ENCODE results near the gene PDXK. TPM values are rescaled to one million over a fixed set of nuclear protein-coding genes. Genes with fewer than 3 reads are reported as not detected.
A peak's percentile ranks its signal among the peaks of the same experiment; 100 is the strongest.

PDXK gene
- total RNA-seq, 1 donor from 2014 or later, result 261 TPM

DNA sequence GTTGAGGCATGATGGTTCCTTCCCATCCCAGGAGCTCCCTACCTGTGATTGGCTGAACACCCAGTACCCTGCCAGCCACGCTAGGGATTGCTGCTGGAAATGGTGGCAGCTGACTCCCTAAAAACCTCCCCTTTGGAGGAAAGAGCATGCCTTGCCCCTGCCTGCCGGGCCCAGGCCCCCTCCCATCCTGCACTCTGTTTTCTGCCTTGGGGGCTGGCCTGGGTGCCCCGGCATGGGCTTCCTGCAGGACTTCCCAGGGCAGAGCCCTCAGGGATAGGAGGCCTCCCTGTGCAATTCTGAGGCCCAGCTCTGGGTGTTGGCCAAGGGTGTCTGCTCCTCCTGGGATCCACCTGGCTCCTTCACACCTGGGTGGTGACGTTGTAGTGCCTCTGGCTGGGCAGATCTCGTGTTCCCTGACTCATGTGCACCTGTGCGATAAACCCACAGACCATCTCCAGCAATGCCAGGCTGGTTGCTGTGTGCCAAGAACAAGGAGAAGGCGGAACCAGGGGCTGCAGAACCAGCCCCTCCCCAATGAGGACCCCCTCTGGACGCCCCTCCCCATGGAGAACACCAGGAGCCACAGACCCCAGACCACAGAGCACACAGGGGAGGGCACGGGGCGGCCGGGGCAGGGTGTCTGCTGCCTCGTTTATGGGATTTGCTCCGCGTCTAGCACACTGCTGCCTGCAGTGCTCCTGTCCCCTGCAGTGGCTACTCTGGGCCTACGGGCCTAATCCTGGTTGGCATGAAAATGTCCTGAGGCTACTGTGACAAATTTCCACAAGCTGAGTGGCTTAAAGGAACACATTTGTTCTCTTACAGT, 43.6 kb downstream of the PDXK start:
- DNase-seq (ENCODE audit: low spot score), result no peak

DNA sequence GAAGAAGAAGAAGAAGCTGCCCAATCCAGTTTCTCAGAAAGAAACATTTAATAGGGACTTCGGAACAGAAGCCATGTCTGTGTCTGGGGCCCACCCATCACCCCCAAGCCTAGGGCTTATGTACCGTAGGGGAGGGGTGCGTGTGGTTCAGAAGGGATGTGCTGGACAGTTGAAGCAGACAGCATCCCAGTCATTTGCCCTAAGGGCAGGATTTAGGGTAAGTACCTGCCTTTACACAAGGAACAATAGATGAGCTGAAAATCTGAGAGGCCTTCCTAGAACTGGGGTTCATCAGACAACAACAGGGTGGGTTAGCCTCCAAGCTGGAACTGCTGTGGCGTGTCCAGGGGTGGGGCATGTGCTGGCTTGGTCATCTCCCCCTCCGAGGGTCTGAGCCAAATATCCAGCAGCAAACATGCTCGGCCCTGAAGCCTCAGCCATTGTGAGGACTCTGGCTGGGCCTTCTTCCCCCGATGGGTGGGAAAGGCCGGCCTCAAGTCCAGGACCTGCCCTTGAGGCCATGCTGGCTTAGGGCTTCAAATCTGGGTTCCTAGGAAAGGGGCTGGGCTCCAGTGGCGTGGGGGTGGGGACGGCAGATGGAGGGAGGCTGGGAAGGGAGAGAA, 45.1 kb downstream of the PDXK start:
- no peak for DNase-seq (ENCODE audit: low spot score)

DNA sequence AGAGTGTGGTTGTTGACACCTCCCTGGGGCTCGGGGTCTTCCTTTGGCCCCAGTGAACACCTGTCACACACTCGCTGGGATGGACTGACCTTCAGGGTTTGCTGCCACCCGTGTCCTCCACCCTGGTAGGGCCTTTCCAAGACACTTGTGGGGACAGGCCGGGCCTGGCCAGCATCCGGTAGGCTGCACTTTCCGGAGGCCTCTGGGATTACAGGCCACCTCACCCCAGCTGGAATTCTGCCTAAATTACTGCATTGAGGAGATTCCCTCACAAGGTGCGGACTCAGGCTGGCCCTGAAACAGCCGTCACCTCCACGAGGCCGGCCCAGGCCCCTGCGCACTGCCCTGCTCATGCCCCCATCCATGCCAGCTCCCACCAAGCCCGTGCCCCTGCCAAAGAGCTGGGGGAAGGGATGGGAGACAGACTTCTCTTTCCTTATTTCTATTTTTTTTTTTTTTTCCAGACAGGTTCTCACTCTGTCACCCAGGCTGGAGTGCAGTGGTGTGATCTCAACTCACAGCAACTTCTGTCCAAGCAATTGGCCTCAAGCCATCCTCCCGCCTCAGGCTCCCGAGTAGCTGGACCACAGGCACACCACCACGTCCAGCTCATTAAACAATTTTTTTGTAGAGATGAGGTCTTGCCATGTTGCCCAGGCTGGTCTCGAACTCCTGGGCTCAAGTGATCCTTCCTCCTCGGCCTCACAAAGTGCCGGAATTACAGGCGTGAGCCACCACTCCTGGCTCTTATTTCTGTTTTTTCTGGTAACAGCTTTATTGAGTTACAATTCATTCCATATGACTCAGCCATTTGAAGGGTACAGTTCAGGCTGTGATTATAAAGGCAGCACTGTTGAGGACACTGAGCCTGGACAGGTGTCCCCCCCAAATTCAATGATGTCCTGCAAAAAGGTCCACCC, 45.9 kb downstream of the PDXK start:
- no peak for DNase-seq (ENCODE audit: low spot score)

DNA sequence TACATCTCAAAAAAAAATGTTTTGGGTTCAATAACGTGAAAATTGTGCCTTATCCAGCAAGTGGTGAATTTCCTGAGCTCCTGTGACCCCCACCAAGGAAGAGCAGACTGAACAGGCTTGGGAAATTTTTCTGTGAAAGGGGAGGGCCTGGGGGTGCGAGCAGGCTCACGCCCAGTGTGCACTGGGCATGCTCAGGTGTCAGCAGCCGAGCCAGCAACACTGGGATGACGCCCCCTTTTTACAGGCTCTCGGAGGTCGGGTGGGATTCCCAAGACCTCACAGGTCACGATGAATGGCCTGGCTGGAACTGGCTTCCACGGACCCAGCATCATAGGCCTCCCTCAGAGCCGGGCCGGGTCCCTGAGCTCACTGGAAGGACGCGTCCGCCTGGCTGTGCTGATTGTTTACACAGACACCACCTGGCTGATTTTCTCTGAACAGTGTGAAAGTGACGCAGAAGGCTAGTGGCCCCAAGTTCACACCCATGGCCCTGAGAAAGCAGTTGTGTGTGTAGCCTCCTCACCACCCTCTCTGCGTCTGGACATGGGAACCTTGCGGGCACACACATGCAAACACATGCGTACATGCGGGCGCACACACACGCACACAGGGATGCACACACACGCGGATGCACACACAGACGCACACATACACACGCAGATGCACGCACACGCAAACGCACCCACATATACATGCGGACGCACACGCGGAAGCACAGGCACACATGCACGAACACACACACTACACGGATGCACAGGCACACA, 48.0 kb downstream of the PDXK start:
- no peak for DNase-seq (ENCODE audit: low spot score)

DNA sequence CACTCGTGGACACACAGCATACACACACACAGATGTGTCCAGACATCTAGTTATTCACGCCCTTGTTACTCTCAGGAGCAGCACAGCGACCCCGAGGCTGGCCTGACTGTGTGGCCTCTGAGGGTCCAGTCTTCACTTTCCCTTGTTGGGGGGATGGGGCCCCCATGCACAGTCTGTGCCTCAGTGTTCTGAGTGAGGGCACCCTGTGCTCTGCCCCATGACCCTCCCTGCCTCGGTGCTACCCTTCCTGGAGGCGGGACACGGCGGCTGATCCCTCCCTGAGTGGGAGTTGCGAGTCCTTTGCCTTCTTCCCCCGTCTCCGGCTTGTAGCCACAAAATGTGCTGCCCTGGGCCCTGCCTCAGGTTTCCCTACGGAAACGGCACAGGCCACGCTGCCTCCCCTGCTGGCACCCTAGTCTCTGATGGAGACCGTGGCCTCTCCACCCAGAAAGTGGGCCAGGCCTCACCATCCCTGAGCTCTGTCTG, 48.6 kb downstream of the PDXK start:
- no peak for DNase-seq (ENCODE audit: low spot score)

DNA sequence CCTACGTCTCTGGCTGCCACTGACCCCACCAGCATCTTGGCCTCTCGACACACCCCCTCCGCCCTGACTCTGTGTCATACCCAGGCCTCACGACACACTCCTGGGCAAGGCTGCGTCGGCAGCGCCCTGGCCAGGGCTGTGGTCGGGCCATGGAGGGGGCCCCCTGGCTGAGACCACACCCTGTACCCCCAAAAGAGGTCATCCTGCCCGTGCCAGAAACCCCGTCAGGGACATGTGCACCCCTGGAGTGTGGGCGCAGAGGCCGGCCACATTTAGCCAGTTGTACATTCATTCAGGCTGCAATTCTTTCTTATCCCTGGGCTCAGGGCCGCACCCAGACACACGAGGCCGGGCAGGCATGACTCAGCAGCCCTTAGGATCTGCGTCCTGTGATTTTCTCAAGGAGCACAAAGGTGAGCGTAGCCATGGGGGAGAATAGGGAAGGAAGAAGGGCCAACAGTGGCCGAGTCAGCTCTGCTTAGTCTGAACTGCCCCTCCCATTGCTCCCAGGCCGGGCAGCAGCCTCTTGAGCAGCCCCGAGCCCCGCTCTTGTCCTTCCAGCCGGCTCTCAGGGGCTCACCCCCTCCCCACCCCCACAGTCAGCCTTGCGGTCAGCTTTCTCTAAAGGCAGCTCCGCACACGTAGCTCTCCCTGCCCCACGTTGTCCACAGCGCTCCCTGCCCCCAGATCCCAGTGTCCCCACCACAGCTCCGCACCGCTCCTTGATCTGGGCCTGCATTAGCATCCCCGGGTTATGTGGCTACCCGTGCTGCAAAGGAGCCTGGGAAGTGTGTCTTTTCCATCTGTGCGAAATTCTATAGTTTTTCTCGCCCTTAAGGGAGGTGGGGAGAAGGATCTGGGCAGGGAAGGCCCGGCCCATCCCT, 49.3 kb downstream of the PDXK start:
- DNase-seq (ENCODE audit: low spot score), result no peak

DNA sequence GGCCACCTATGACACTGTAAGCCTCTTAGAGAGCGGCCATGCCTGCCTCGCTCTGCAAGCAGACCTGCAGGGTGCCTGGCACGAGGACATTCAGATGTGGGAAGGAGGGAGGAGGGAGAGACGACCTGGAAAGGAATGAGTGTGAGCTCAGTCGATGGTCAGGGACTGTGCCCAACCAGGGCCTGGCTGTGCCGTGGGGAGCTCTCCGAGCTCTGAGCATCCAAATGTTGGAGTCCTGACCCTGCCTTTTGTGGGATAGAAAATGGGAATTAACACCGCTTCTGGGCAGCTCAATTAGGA, 49.9 kb downstream of the PDXK start:
- DNase-seq (ENCODE audit: low spot score), result no peak

DNA sequence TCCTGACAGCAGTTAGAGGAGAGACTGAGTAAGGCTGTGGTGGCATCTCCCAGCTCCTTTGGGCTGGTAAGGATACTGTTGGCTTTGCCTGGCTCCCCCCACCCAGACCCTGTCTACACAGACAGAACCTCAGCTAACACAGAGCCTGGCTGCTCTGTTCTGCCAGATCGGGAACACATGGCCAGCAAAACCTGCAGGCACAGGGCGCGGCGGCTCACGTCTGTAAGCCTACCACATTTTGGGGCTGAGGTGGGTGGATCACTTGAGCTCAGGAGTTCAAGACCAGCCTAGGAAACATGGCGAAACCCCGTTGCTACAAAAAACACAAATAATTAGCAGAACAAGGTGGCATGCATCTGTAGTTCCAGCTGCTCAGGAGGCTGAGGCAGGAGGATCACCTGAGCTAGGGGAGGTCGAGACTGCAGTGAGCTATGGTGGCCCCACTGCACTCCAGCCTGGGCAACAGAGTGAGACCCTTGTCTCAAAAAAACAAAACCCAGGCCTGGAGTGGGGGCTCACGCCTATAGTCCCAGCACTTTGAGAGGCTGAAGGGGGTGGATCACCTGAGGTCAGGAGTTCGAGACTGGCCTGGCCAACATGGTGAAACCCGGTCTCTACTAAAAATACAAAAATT, 50.5 kb downstream of the PDXK start:
- no peak for DNase-seq (ENCODE audit: low spot score)

DNA sequence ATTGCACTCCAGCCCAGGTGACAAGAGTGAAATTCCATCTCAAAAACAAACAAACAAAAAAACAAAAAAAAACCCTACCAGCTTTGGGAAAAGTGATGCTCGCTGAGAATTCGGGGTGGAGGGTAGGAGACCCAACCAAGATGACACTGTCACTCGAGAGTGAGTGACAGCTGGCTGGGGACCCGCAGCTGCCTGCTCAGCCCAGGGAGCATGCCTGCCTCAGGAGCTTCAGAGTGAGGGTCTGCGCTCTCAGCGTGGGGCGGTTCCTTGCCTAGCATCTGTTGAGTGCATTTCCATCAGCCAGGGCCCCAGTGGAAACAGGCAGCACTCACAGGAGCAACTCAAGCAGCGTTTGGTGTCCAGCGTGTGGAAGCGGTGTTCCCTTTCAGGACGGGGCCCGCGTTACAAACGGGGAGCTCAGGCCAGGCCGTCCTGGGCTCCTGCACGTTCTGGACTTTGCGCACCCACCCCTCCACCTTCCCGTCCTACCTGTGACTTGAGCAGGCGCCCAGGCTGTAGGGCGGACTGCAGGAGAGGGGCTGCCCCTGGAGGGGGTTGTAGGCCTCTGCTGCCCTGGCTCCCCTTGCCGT, 51.2 kb downstream of the PDXK start:
- DNase-seq (ENCODE audit: low spot score), result no peak

DNA sequence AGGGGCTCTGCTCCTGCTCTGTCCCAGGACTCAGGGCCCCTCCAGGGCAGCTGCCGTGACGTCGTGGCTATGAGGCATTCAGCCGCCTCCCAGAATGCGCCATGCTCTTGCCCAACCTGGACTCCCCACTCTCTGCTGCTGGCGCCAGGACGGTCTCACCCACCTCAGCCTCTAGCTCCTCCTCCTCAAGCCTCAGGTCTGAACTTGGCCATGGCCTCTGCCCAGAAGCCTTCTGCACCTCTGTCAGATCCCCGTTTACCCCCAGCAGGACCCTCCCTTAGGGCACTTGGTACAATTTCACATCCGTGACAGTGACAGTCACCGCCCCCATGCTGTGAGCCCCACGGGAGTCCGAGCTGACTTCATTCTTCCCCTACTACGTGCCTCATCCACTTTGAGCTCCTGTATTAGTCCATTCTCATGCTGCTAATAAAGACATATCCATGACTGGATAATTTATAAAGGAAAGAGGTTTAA, 52.3 kb downstream of the PDXK start:
- DNase-seq (ENCODE audit: low spot score), result no peak

DNA sequence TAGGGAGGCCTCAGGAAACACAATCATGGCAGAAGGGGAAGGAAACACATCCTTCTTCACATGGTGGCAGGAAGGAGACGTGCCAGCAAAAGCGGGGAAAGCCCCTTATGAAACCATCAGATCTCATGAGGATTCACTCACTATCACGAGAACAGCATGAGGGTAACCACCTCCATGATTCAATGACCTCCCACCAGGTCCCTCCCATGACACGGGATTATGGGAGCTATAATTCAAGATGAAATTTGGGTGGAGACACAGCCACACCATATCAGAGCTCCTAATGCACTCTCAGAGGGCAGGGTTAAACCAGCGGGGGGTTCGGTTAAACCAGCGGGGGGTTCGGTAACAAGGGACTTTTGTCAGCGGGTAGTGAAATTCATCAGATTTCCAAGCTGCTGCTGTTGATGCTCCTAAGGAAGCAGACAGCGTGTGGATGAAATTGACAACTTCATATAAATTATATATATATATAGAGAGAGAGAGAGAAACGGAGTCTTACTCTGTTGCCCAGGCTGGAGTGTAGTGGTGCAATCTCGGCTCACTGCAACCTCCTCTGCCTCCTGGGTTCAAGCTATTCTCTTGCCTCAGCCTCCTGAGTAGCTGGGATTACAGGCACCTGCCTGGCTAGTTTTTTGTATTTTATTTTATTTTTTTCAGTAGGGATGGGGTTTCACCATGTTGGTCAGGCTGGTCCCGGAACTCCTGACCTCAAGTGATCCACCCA, 52.9 kb downstream of the PDXK start:
- DNase-seq (ENCODE audit: low spot score), result no peak

DNA sequence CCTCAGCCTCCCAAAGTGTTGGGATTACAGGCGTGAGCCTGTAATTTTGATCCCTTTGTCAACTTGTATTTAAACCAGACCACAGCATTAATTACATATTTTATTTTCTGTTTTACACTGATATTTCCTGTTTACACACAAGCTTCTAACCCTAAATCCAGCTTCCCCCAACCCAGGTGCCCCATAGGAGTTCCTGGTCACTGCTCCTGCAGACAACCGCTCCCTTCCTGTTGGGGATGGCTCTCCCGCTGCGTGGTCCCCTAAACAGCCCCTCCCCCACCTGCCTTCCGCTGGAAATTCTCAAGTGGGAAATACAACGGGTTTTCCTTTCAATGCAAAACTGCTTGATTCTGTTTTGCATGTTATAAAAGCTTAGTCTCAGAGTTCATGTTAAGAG, 53.5 kb downstream of the PDXK start:
- DNase-seq (ENCODE audit: low spot score), result no peak

DNA sequence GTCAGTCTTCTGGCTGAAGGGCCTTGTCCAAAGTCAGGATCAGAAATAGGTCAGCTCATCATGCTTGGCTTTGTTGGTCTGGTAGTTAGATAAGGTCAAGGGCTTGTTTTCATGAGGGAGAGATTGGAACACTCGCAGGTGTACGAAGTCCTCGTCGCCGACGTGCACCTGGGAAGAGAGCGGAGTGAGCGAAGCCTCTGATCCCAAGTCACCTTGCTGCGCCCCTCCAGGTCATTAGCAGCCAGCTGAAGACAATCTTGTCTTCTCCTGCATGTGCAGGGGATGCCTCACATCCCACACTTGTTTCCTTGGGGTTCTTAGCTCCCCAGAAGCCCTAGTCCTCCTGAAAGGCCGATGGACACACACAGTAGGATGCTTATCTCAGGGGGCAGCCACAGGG, 55.2 kb downstream of the PDXK start:
- DNase-seq (ENCODE audit: low spot score), result no peak

DNA sequence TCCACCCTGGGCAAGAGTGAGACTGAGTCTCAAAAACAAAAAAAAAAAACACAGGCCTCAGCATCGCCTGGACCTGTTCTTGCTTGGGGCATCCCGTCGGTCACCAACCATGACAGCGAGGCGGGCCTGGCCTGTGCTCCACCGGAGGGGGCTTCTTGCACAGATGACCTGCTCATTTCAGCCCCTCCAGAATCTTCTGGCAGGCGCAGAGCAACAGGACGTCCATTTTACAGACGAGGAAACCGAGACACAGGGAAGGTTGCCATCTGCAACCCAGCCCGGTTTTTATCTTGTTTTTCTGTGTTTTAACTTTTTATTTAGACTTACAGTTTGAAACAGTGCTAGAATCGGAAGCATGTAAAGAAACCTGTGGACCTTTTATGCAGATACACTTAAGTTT, 56.3 kb downstream of the PDXK start:
- DNase-seq (ENCODE audit: low spot score), result no peak

DNA sequence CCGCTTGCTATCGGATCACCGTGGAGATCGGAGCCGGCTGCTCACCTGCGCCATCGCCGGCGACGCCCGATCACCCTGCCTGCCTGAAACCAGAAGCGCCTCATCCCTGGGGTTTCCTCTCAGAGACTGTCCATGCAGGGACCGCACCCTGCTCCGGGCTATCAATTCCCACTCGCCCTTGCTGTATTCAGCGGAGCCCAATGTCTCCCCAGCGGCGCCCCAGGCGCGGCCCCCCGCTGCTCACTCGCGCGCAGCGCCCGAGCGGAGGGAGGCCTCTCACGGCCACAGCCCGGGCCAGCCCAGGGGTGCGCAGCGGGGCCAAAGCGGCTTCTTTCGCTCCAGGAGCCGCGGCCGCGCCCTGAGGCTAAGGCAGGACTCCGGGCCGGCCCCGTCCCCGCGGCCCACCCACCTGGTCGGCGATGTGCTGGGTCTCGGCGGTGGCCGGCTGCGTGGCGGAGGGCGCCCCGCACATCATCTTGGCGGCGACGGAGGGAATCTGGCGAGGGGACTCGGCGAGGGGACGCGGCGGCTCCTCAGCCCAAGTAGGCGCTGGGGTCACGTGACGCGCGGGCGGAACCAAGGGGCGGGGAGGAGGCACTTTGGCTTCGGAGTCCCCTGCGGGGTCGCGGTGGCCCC, 57.0 kb downstream of the PDXK start, which contains the start of gene CSTB:
CSTB (minus strand) TSS at position 514 of the 636 bp plus-strand sequence; CDS start at position 475, 39 bp downstream.
- peak; percentile 95 for DNase-seq (ENCODE audit: low spot score)

DNA sequence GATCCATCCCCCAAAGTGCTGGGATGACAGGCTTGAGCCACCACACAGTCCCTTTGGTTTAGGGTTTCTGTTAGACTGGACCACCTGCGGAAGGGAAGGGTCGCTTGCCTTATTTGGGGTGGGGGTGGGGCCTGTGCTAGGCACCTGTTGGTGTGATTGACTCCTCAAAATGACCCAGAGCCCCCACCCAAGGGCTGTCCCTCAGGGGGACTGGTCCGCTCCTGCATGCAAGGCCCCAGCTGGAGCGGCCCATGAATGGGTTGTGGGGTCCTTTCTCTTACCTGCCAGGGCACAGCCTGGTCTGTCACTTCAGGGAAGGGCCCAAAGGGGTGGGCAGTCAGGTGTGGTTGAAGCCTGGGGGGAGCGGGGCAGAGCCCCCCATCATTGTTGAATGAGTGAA, 59.0 kb downstream of the PDXK start:
- no peak for DNase-seq (ENCODE audit: low spot score)

DNA sequence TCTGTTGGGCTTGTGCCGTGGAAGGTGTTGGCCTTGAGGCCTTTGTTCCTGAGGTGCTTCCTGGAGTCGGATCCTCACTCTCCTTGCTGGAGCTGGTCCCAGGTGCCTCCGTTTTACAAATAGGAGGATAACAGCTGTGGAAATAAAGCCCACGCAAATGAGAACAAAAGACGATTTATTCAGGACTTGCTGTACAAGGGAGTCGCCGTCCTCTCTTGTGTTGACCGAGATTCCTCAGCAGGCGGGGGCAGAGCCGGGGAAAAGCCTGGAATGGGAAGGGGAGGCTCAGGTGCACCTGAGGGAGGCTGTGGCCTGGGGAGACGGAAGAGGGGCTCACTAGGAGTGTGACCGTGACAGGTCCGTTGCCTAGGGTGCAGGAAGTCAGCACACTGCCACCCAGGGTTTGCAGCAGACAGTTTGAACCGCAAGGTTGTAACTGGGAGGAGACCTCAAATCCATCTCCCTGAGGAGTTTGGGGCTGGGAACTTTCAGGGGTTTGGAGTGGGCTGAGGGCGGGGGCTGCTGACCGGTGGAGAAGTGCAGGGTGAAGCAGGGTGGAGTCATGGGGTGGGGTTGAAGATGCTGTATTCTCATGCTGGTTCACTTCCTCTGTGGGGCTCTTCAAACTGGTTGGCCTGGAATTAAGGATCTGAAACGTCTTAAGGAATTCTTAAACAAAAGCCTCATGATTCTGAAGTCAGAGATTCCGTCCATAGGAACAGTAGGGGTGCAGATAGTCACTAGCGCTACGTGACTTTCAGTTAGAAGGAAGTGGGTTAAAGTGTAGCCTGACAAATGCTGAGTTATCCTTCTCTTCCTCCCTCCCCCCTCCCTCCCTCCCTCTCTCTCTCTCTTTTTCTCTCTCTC, 59.8 kb downstream of the PDXK start:
- DNase-seq (ENCODE audit: low spot score), result no peak
